PC-9 (cell line): ENCODE results near the gene GALNT13. TPM values are rescaled to one million over a fixed set of nuclear protein-coding genes. Genes with fewer than 3 reads are reported as not detected.

ENCODE experiments used
- BruUV-seq: library from RNA; stranded (reverse); fragments of 400-500 nt; replicated peaks from 2 replicates; lab custom pipeline; 2021; lab: Mats Ljungman, UMichigan
- CTCF ChIA-PET: fragments of 300-600 bp; sonication (Branson Sonifier 250); formaldehyde crosslinking; loops from one replicate; lab custom pipeline; 2022; ENCODE audit warnings: antibody characterized with exemption; lab: Charles Lee
- POLR2A ChIA-PET: fragments of 300-600 bp; sonication (Branson Sonifier 250); formaldehyde crosslinking; loops from one replicate; lab custom pipeline; 2022; ENCODE audit warnings: antibody characterized with exemption; ENCODE audit not compliant: unreplicated experiment; lab: Charles Lee
- DNase-seq, 2 experiments: peaks; one replicate each; pipeline versions ENCODE4 v3.0.0 to v3.0.0-alpha.2; 2015 to 2022; ENCODE audit warnings: mixed read lengths in 1 of 2
- H2AFZ ChIP-seq: fragments of 200-600 bp; sonication (generic); 2 replicates; pipeline ENCODE4 v1.8.1; 2017; ENCODE audit warnings: antibody characterized with exemption
- H3F3A ChIP-seq: fragments of 200-600 bp; sonication (generic); 2 replicates; pipeline ENCODE4 v1.8.1; 2017; ENCODE audit warnings: antibody characterized with exemption, mild to moderate bottlenecking, low read depth; ENCODE audit not compliant: insufficient read depth
- H3K27ac ChIP-seq: fragments of 200-600 bp; sonication (generic); 2 replicates; pipeline ENCODE4 v1.6.1; 2016; ENCODE audit warnings: mixed run types
- H3K27me3 ChIP-seq: fragments of 200-600 bp; sonication (generic); 2 replicates; pipeline ENCODE4 v1.6.1; 2016; ENCODE audit warnings: low read depth, mixed run types; ENCODE audit not compliant: insufficient read depth
- H3K36me3 ChIP-seq: fragments of 200-600 bp; sonication (generic); 2 replicates; pipeline ENCODE4 v1.6.1; 2016; ENCODE audit warnings: low read depth, mixed run types
- H3K4me1 ChIP-seq: fragments of 200-600 bp; sonication (generic); replicated peaks from 2 replicates; pipeline ENCODE4 v1.6.1; 2016; ENCODE audit warnings: mixed run types; ENCODE audit not compliant: insufficient read depth
- H3K4me2 ChIP-seq: fragments of 200-600 bp; sonication (generic); 2 replicates; pipeline ENCODE4 v1.6.1; 2017; ENCODE audit warnings: mixed run types
- H3K4me3 ChIP-seq: fragments of 200-600 bp; sonication (generic); 2 replicates; pipeline ENCODE4 v1.6.1; 2016; ENCODE audit warnings: mixed run types
- H3K79me2 ChIP-seq: fragments of 200-600 bp; sonication (generic); 2 replicates; pipeline ENCODE4 v1.6.1; 2017; ENCODE audit warnings: low read depth, mixed run types
- H3K9me2 ChIP-seq: fragments of 200-600 bp; sonication (generic); 2 replicates; pipeline ENCODE4 v1.8.1; 2017; ENCODE audit warnings: mild to moderate bottlenecking; ENCODE audit not compliant: insufficient read depth
- H3K9me3 ChIP-seq: fragments of 200-600 bp; sonication (generic); 2 replicates; pipeline ENCODE4 v1.8.1; 2016; ENCODE audit warnings: low read depth; ENCODE audit not compliant: insufficient read depth
- H4K20me1 ChIP-seq: fragments of 200-600 bp; sonication (generic); 2 replicates; pipeline ENCODE4 v1.8.1; 2017; ENCODE audit not compliant: insufficient read depth
- CTCF ChIP-seq: fragments of 200-600 bp; sonication (generic); conservative IDR thresholded peaks from 2 replicates; pipeline ENCODE4 v1.6.1; 2017; ENCODE audit warnings: mixed run types, antibody characterized with exemption, mild to moderate bottlenecking, moderate library complexity
- EZH2 ChIP-seq: fragments of 200-600 bp; sonication (generic); IDR thresholded peaks from 2 replicates; pipeline ENCODE4 v1.8.0; 2017; ENCODE audit warnings: antibody characterized with exemption, low read depth
- intact Hi-C: fragments of 100-400 bp; cut with micrococcal nuclease; formaldehyde crosslinking; loops from one replicate; pipeline ENCODE4 v1.10.0; 2022; ENCODE audit not compliant: unreplicated experiment
- total RNA-seq: library from RNA; stranded (reverse); gene quantifications from 2 replicates; pipeline ENCODE4 v1.2.3, GENCODE V29; 2021

The GALNT13 gene
- total RNA-seq, 1 experiment from 2014 or later, result 3.6 TPM

GRCh38 chr2:154015233-154015632 is 143.5 kb downstream of the GALNT13 start:
- Histone ChIP-seq H3K36me3 (no peaks in the 10 kb centered on the region), H3K4me1 (no peaks in the 10 kb centered on the region), H3K4me3 (no peak overlapping the region), H4K20me1 (no peaks in the 10 kb centered on the region), H3K9me3 (no peaks in the 10 kb centered on the region), H3F3A (no peaks in the 10 kb centered on the region), H3K79me2 (no peaks in the 10 kb centered on the region), H3K27ac (no peak overlapping the region), H3K27me3 (no peaks in the 10 kb centered on the region), H3K4me2 (no peak overlapping the region), H3K9me2 (no peaks in the 10 kb centered on the region), H2AFZ (no peak overlapping the region)
- intact Hi-C loops, result no loop called here
- ChIA-PET POLR2A (no interaction called here), CTCF (no interaction called here)
- DNase-seq, result no peak
- no TSS peak for BruUV-seq
- no peak for TF ChIP-seq CTCF
- TF ChIP-seq EZH2, result no peak

- DNase-seq, result no peak
- Histone ChIP-seq H3K9me2 (no peaks in the 10 kb centered on the region), H2AFZ (no peak overlapping the region), H3K4me3 (no peak overlapping the region), H3F3A (no peaks in the 10 kb centered on the region), H3K9me3 (no peaks in the 10 kb centered on the region), H3K36me3 (no peaks in the 10 kb centered on the region), H3K27ac (no peak overlapping the region), H3K79me2 (no peaks in the 10 kb centered on the region), H3K4me2 (no peak overlapping the region), H3K4me1 (no peaks in the 10 kb centered on the region), H3K27me3 (no peaks in the 10 kb centered on the region), H4K20me1 (no peaks in the 10 kb centered on the region)
- POLR2A ChIA-PET, result no interaction called here
- intact Hi-C loops, result no loop called here
- no peak for TF ChIP-seq CTCF
- TF ChIP-seq EZH2, result no peak
- CTCF ChIA-PET, result no interaction called here
- BruUV-seq, result no TSS peak
Observed at GRCh38 chr2:154029504-154029903, 157.8 kb downstream of the GALNT13 start.

- intact Hi-C loops, result no loop called here
- Histone ChIP-seq H3K9me3 (no peaks in the 10 kb centered on the region), H3K9me2 (no peaks in the 10 kb centered on the region), H3K4me1 (no peaks in the 10 kb centered on the region), H3K27ac (no peak overlapping the region), H3K4me3 (no peak overlapping the region), H3K27me3 (no peaks in the 10 kb centered on the region), H3K79me2 (no peaks in the 10 kb centered on the region), H2AFZ (no peak overlapping the region), H4K20me1 (no peaks in the 10 kb centered on the region), H3F3A (no peaks in the 10 kb centered on the region), H3K4me2 (no peak overlapping the region), H3K36me3 (no peaks in the 10 kb centered on the region)
- TF ChIP-seq CTCF, result no peak
- TF ChIP-seq EZH2, result no peak
- CTCF ChIA-PET, result no interaction called here
- POLR2A ChIA-PET, result no interaction called here
- BruUV-seq, result no TSS peak
- DNase-seq, result no peak
Observed at GRCh38 chr2:154032220-154032619, 160.5 kb downstream of the GALNT13 start.
